Loucy (cell line): Measurements from ENCODE around the gene COG1.

ENCODE experiments used
- H2AFZ ChIP-seq: fragments of 200-600 bp; sonication (generic); 2 replicates; pipeline ENCODE4 v1.6.0; 2016; ENCODE audit warnings: antibody characterized with exemption, mild to moderate bottlenecking, low read length, moderate library complexity
- H3F3A ChIP-seq: fragments of 200-600 bp; 2 replicates; pipeline ENCODE4 v1.6.0; 2016; ENCODE audit warnings: antibody characterized with exemption, low read depth, mild to moderate bottlenecking
- H3K27me3 ChIP-seq: fragments of 200-600 bp; sonication (generic); 2 replicates; pipeline ENCODE4 v1.6.1; 2014; ENCODE audit warnings: low read length, mild to moderate bottlenecking; ENCODE audit not compliant: insufficient read depth, poor library complexity, severe bottlenecking
- H3K36me3 ChIP-seq: fragments of 200-600 bp; sonication (generic); 2 replicates; pipeline ENCODE4 v1.6.1; 2016; ENCODE audit warnings: low read length; ENCODE audit not compliant: insufficient read depth
- H3K4me1 ChIP-seq: fragments of 200-600 bp; sonication (generic); 2 replicates; pipeline ENCODE4 v1.5.1; 2014; ENCODE audit warnings: low read length, mild to moderate bottlenecking; ENCODE audit not compliant: insufficient read depth, poor library complexity, severe bottlenecking
- H3K4me2 ChIP-seq: fragments of 200-600 bp; sonication (generic); 2 replicates; pipeline ENCODE4 v1.6.0; 2014; ENCODE audit warnings: antibody characterized with exemption, low read length, low read depth, mild to moderate bottlenecking; ENCODE audit not compliant: poor library complexity, severe bottlenecking
- H3K4me3 ChIP-seq: fragments of 200-600 bp; sonication (generic); 2 replicates; pipeline ENCODE4 v1.5.1; 2014; ENCODE audit warnings: low read length, mild to moderate bottlenecking, mixed read lengths; ENCODE audit not compliant: poor library complexity, severe bottlenecking
- H3K79me2 ChIP-seq: fragments of 200-600 bp; sonication (generic); 2 replicates; pipeline ENCODE4 v1.6.1; 2014; ENCODE audit warnings: low read length; ENCODE audit not compliant: insufficient read depth
- H3K9ac ChIP-seq: fragments of 200-600 bp; sonication (generic); 2 replicates; pipeline ENCODE4 v1.6.0; 2014; ENCODE audit warnings: mild to moderate bottlenecking, low read depth, low read length, moderate library complexity; ENCODE audit not compliant: poor library complexity, severe bottlenecking
- H3K9me2 ChIP-seq: fragments of 200-600 bp; sonication (generic); replicated peaks from 2 replicates; pipeline ENCODE4 v1.6.1; 2016; ENCODE audit warnings: low read depth, low read length, mixed read lengths
- H3K9me3 ChIP-seq: fragments of 200-600 bp; sonication (generic); 2 replicates; pipeline ENCODE4 v1.6.1; 2014; ENCODE audit warnings: mild to moderate bottlenecking, antibody characterized with exemption, low read length, low read depth; ENCODE audit not compliant: insufficient read depth
- H4K20me1 ChIP-seq: fragments of 200-600 bp; sonication (generic); 2 replicates; pipeline ENCODE4 v1.6.0; 2014; ENCODE audit warnings: antibody characterized with exemption, low read length, mild to moderate bottlenecking; ENCODE audit not compliant: insufficient read depth, poor library complexity, severe bottlenecking
- CTCF ChIP-seq: fragments of 200-600 bp; sonication (generic); conservative IDR thresholded peaks from 2 replicates; pipeline ENCODE4 v1.5.1; 2014; ENCODE audit warnings: mild to moderate bottlenecking, antibody characterized with exemption, low read length
- EZH2phosphoT487 ChIP-seq: fragments of 200-600 bp; IDR thresholded peaks from 2 replicates; pipeline ENCODE4 v1.6.1; 2018; ENCODE audit warnings: antibody characterized with exemption, mild to moderate bottlenecking, moderate library complexity, borderline replicate concordance

Gene COG1

GRCh38 chr17:73186283-73187050 lies 6.4 kb upstream of the COG1 start:
- Histone ChIP-seq H3K4me1 (no peaks in the 10 kb centered on the region), H3K9ac (no peak overlapping the region), H3K79me2 (peaks cover 3% of the 10 kb centered on the region; the same call in 1 of the 2 replicates), H2AFZ (no peak overlapping the region), H3K9me3 (no peaks in the 10 kb centered on the region), H4K20me1 (no peaks in the 10 kb centered on the region), H3K4me2 (no peak overlapping the region), H3K27me3 (no peaks in the 10 kb centered on the region), H3F3A (no peaks in the 10 kb centered on the region), H3K36me3 (no peaks in the 10 kb centered on the region), H3K4me3 (no peak overlapping the region), H3K9me2 (no peaks in the 10 kb centered on the region)
- no peak for TF ChIP-seq CTCF
- no peak for TF ChIP-seq EZH2phosphoT487

DNA sequence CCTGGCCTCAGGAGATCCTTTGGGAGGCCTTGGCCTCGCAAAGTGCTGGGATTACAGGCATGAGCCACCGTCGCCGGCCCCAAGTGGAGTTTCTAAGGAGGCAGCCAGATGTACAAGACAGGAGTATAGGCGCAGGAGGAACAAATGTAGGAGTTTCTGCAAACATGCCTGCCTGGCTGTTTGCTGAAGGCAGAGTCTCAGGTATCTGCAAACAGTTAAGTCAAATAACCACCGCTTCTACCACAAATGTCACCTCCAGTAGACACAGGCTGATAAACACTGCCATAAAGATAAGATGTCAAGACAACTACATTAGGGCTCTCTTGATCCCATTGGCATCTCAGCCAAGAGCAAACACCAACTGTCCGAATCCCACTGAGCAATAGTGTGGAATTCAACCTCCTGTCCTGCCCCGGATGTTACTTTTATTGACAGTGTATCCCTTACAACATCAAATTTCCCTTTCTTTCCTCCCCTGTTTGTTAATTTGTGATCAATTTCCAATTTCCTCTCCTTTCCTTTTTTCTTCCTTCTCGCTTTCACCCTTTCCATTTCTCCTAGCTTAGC lies 5.6 kb upstream of the COG1 start:
- Histone ChIP-seq H3K4me2 (no peak overlapping the region), H4K20me1 (no peaks in the 10 kb centered on the region), H3K9ac (no peak overlapping the region), H3K9me3 (no peaks in the 10 kb centered on the region), H3K79me2 (peaks cover 8% of the 10 kb centered on the region), H3K27me3 (no peaks in the 10 kb centered on the region), H3K4me3 (no peak overlapping the region), H3K36me3 (no peaks in the 10 kb centered on the region), H2AFZ (no peak overlapping the region), H3K4me1 (peaks cover 4% of the 10 kb centered on the region), H3F3A (no peaks in the 10 kb centered on the region), H3K9me2 (no peaks in the 10 kb centered on the region)
- no peak for TF ChIP-seq EZH2phosphoT487

DNA sequence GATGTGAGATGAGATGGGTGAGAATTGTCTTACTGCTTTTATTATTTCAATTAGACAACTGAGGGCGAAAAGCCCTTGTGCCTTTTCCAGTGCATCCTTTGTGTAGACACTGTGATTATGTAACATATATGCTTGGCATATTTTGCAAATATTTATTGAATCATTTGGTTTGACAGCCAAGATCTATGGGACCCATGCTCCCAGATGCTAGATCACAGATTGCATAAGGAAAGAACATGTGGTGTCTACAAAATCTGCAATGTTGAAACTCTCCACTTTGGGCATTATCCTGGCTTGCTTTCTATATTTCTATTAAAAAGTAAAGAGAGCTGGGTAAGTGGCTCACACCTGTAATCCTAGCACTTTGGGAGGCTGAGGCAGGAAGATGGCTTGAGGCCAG lies 4.8 kb upstream of the COG1 start:
- Histone ChIP-seq H3K36me3 (no peaks in the 10 kb centered on the region), H3K79me2 (peaks cover 9% of the 10 kb centered on the region), H3K4me3 (no peak overlapping the region), H3K9me3 (no peaks in the 10 kb centered on the region), H3K4me1 (peaks cover 4% of the 10 kb centered on the region), H2AFZ (no peak overlapping the region), H3F3A (no peaks in the 10 kb centered on the region), H4K20me1 (no peaks in the 10 kb centered on the region), H3K9me2 (no peaks in the 10 kb centered on the region), H3K27me3 (no peaks in the 10 kb centered on the region), H3K9ac (no peak overlapping the region), H3K4me2 (no peak overlapping the region)
- TF ChIP-seq CTCF (no peak), EZH2phosphoT487 (no peak)
